A204.1 (cell line): ENCODE results near the gene UBE2D4.
"Not testable (repeated sequence)": the region's sequence is repeated elsewhere in the genome, so short reads cannot be mapped to it uniquely, and the experiment has no call there.

Source experiments
- FAIRE-seq: peaks from 2 replicates; lab custom pipeline; 2012; peaks lifted over from hg19 to GRCh38; lab: Jason Lieb, UNC

The UBE2D4 gene

GRCh38 chr7:43925984-43926797 is at the start of gene UBE2D4:
Gene UBE2D4 (plus strand): TSS chr7:43926436. CDS start chr7:43926533, 97 bp downstream.
- FAIRE-seq: no peak

DNA sequence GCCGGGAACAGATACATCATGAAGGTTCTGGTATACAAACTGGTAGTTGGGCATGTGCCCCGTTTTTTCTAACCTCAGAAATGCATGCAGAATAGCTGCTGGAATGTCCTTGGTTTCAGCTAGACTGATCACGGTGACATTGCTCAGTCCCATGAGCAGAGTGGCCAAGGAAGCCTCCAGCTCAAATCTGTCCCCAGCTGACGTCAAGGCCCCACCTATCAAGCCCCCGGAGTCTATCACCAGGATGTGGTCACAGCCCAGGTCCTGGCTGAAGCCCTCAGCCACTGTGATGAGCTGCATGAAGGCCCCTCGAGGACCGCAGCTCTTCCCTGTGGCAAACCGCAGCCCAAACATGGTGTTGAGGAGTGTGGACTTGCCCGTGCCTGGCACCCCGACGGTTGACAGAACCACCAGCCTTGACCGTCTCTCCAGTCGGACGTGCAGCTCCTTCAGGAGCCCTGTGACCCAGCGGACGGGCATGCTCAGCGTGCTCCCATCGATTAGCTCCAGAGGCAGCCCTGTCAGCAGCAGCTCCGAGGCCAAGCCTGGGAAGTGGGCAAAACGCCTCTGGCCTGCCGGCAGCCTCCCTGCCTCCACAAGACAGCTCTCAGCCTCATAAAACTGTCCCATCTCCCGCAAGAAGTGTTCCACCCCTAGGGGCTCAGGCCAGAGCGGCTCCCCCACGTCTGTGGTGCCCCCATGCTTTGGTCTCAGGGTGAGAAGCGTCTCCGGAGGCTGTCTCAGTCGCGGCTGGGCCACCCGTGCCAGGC is 49.1 kb upstream of the UBE2D4 start:
- no peak for FAIRE-seq

- FAIRE-seq: no peak
Observed at GRCh38 chr7:43877968-43878864, 48.0 kb upstream of the UBE2D4 start.

- no peak for FAIRE-seq
Observed at GRCh38 chr7:43878867-43879266, 47.4 kb upstream of the UBE2D4 start.

- no peak for FAIRE-seq
Observed at GRCh38 chr7:43879477-43879876, 46.8 kb upstream of the UBE2D4 start.

GRCh38 chr7:43880596-43880995 is 45.6 kb upstream of the UBE2D4 start:
- no peak for FAIRE-seq

DNA sequence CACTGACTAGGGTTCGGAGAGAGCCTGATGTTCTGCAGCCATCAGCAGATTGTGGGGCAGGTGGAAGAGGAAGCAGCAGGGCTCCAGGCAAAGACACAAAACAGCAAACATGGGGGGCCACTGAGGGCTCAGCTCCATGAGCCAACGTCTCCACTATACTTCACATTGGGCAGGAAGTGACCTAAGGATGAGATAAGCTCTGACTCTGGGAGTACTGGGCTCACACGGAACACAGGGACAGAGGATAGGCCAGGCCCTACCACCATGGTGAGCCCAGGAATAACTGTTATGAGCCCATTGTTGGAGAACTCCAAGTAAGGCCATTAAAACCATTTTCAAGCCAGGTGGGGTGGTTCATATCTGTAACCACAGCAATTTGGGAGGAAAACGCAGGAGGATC is 42.0 kb upstream of the UBE2D4 start:
- FAIRE-seq: no peak

- no peak for FAIRE-seq
Observed at GRCh38 chr7:43884617-43885016, 41.6 kb upstream of the UBE2D4 start.

DNA sequence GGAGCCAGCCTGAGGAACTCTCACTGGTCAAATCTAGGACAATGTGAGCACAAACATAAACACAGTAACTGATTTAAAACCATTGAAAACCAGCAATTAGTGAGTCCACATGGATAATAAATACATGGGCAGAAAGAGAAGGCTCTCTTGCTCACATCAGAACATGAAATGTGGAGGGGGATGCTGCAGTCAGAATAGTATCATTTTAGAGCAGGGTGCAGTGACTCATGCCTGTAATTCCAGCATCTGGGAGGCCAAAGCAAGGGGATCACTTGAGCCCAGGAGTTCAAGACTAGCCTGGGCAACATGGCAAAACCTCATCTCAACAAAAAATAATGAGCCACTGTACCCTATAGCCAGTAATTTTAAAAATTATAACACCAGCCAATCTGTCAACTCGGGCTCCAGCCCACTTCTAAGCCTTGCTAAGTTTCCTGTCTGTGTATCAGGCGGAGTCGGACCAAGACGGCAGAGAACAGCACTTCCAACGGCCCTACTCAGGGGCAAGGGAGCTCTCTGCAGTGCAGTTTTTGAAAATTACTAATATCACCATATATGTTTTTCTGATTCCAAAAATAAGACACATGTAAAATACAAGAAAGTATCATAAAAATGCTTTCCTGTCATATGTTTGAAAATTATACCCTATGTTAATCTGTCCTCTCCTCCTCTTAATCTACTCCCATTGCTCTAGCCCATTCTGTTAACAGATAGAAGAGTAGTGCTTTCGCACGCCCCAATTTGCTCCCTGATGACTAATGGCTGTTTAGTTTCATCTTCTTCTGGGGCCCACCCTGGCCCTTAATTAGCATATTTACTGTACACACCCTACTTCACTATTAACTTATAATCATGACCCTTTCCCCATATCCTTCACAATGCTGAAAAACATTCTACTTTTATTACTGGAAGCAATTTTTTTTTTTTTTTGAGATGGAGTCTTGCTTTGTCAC is 37.0 kb upstream of the UBE2D4 start:
- FAIRE-seq: no peak

DNA sequence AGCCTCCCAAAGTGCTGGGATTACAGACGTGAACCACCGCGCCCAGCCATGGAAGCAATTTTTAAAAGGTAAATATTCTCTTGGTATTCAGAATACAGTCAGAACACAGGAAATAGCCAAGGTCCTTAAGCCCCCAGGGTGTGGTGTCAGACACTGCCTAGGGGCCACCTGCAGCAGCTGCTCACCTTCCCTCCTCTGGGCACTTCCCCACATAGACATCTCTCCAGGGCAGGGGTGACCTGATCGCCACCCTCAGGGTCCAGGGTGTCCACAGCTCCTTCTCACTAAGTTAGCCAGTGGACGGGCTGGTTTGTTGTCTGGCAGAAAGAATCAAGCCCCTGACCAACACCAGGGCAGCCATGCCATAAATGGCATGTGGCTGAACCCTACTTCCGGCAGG is 35.8 kb upstream of the UBE2D4 start:
- FAIRE-seq: no peak

DNA sequence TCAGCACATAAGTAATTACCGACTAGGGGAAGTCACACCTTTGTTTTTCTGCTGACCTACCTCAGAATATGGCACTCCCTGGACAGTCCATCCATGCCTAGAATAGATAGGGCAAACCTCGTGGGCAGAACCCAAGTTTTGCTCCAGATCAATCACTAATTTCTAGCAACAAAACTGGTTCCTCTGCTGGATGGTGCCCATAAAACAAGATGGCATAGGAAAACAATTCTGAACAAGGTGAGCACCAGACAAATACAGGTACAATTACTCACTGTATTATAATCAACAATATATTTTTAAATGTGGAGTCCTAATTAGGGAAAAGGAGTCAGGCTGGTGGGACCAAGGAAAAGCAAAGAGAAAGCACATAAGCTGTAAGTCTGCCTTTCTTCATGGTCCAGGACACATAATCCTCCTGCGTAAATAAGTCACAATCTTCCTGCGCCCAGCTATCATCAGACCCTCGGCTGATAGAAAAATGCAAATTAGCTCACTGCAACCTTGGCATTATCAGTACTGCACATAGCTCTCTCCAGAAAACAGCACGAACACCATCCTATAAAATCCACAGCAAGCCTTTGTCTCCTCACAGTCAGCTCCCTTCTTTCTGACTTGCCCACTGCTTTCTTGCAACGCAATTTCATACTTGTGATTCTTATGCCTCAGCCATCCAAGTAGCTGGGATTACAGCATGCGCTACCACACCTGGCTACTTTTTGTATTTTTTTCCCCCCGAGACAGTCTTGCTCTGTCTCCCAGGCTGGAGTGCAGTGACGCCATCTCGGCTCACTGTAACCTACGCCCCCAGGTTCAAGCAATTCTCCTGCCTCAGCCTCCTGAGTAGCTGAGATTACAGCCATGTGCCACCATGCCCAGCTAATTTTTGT is 34.9 kb upstream of the UBE2D4 start:
- no peak for FAIRE-seq

DNA sequence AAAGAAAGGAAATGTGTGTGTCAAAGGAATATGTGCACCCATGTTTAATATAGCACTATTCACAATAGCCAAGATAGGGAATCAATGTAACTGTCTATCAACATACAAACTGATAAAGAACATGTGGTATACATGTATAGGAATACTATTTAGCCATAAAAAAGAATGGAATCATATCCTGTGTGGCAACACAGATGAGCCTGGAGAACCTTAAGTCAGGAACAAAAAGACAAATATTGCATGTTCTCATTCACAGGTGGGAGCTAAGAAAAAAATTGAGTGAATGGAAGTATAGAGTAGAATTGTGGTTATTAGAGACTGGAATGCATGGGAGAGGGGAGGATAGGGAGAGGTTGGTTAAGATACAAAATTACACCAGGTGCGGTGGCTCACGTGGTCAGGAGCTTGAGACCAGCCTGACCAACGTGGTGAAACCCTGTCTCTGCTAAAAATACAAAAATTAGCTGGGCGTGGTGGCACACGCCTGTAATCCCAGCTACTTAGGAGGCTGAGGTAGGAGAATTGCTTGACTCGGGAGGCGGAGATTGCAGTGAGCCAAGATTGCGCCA is 30.3 kb upstream of the UBE2D4 start:
- FAIRE-seq: no peak

- FAIRE-seq: not testable (repeated sequence)
Observed at GRCh38 chr7:43898571-43898970, 27.7 kb upstream of the UBE2D4 start.

DNA sequence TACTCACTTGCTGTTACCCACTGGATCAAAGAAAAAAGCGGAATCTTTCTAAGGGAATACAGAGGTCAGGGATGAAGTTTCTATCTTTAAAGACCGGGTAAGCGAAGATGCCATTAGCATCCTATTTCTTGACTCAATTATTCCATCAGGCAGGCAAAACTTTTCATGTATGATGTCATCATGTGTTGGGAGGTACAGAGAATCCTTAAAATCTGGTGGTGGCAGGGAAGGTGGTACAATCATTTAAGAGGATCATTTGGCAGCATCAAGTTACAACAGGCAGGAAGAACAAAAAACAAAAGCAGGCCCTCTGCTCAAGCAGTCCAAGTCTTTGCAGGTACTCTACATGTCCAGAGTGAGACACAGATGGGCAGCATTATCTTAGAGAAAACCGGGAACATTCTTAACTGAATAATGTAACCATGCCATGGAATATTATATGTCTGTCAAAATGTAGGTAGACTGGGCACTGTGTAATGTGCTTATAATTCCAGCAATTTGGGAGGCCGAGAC is 23.6 kb upstream of the UBE2D4 start:
- no peak for FAIRE-seq

GRCh38 chr7:43904533-43905208 is 21.6 kb upstream of the UBE2D4 start:
- no peak for FAIRE-seq

- FAIRE-seq: no peak
Observed at GRCh38 chr7:43905209-43905946, 20.9 kb upstream of the UBE2D4 start.

- FAIRE-seq: no peak
Observed at GRCh38 chr7:43905956-43906330, 20.3 kb upstream of the UBE2D4 start.

GRCh38 chr7:43906331-43907010 is 19.8 kb upstream of the UBE2D4 start, which contains the start of gene URGCP:
Gene URGCP (minus strand): TSS chr7:43906596. CDS start chr7:43906575, 21 bp downstream.
- FAIRE-seq: no peak
